OCI-LY7 (cell line): ENCODE measurements around the gene B3GLCT.

ENCODE experiments used
- EZH2phosphoT487 ChIP-seq: fragments of 200-600 bp; sonication (generic); IDR thresholded peaks from 2 replicates; pipeline ENCODE4 v1.6.1; 2018; ENCODE audit warnings: low read depth, borderline replicate concordance, mild to moderate bottlenecking, mixed run types, antibody characterized with exemption, low read length, moderate library complexity, mixed read lengths
- TF ChIP-seq, protein P1 (sequence below): fragments of 200-600 bp; sonication (generic); conservative IDR thresholded peaks from 2 replicates; pipeline ENCODE4 v1.5.1; 2014; ENCODE audit warnings: mild to moderate bottlenecking, antibody characterized with exemption, low read length, moderate library complexity, mixed read lengths

DNA sequence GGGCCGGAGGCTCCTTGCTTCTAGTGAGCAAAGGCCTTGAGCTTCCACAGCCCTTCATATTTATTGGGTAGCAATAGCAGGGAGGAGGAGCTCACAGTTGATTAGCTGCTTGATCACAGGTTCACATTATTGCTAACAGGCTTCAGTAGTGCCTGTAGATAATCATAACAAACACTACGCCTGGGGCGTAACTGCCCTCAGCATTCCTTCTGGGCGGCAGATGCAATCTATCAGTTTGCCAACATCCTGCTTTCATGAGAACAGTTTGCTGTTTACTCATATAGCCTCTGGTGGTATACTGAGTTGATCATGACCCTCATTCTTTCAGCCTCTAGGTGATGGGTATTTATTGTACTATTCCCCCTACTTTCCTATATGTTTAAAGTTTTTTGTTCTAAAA, 149.4 kb downstream of the B3GLCT start:
- TF ChIP-seq, protein P1, sequence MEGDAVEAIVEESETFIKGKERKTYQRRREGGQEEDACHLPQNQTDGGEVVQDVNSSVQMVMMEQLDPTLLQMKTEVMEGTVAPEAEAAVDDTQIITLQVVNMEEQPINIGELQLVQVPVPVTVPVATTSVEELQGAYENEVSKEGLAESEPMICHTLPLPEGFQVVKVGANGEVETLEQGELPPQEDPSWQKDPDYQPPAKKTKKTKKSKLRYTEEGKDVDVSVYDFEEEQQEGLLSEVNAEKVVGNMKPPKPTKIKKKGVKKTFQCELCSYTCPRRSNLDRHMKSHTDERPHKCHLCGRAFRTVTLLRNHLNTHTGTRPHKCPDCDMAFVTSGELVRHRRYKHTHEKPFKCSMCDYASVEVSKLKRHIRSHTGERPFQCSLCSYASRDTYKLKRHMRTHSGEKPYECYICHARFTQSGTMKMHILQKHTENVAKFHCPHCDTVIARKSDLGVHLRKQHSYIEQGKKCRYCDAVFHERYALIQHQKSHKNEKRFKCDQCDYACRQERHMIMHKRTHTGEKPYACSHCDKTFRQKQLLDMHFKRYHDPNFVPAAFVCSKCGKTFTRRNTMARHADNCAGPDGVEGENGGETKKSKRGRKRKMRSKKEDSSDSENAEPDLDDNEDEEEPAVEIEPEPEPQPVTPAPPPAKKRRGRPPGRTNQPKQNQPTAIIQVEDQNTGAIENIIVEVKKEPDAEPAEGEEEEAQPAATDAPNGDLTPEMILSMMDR = no peak
- TF ChIP-seq EZH2phosphoT487 = no peak
